Endometrial microvascular endothelial cells (primary cell): ENCODE data around the gene CRYBA1. TPM values are rescaled to one million over a fixed set of nuclear protein-coding genes. Genes with fewer than 3 reads are reported as not detected.

Source experiments
- total RNA-seq: library from RNA; depleted of rRNA; stranded (reverse); fragments of >200 nt; gene quantifications from one replicate; pipeline ENCODE4 v1.2.3, GENCODE V29; 2015; ENCODE audit errors: inconsistent ontology term

Gene CRYBA1
- total RNA-seq, 1 donor from 2014 or later, result not detected

Other genes with a start within 250 kb of the CRYBA1 start
- not detected for gene SEZ6, start 240.8 kb upstream of the CRYBA1 start, total RNA-seq
- 1.5 TPM for gene PIPOX, start 203.7 kb upstream of the CRYBA1 start, total RNA-seq
- 8.3 TPM for gene MYO18A, start 66.5 kb upstream of the CRYBA1 start, total RNA-seq
- 20.8 TPM for gene NUFIP2, start 47.3 kb downstream of the CRYBA1 start, total RNA-seq
- gene TAOK1, start 143.5 kb downstream of the CRYBA1 start, total RNA-seq, result 33.7 TPM